IPS-11a (cell line): ENCODE results near the gene ACBD4.
"Not testable (repeated sequence)": the region's sequence is repeated elsewhere in the genome, so short reads cannot be mapped to it uniquely, and the experiment has no call there.

Experiments used
- H3K4me3 ChIP-seq: one replicate; pipeline ENCODE4 v1.5.1; 2013; ENCODE audit warnings: low read depth, low read length, control low read depth

The ACBD4 gene

DNA sequence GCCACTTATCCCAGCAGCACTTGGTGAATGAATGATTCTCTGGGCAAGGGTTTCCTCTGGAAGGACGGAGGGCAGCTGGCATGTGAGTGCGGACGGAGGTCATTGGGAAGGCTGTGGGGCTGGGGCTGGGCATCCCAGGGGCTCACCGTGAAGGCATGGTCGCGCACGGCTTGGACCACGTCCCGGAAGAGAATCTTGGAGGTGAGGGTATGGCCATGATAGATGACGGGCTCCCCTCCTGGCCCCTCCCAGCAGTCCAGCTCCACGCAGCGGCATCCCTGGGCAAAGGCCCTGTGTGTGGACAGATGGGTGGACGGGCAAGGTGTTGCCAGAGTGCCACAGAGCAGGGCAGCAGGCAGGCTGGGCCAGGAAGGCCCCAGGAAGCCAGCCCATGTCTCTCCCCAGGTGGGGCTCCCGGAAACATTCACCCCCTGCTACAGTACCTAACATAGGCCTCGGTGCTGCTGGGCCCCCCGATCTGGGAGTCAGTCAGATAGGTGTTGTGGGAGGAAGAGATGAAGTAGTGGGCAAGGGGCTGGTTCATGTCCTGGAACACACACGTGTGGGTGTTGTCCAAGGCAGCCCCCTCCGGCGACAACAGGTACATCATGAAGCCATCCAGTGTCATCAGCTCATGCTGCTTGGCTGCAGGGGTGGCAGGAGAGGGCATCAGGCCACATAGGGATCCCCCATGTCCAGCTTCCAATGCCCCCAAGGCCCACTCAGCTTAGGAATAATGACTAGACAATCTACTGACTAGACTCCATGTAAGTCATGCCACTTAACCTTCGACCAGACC is 17.4 kb upstream of the ACBD4 start:
- no peak overlapping the region for H3K4me3 ChIP-seq

- H3K4me3 ChIP-seq: no peak overlapping the region
These were observed 16.8 kb upstream of the ACBD4 start for GRCh38 chr17:45118691-45119090.

GRCh38 chr17:45119964-45120363 is 15.5 kb upstream of the ACBD4 start:
- no peak overlapping the region for H3K4me3 ChIP-seq

GRCh38 chr17:45120558-45120957 is 14.9 kb upstream of the ACBD4 start:
- no peak overlapping the region for H3K4me3 ChIP-seq

DNA sequence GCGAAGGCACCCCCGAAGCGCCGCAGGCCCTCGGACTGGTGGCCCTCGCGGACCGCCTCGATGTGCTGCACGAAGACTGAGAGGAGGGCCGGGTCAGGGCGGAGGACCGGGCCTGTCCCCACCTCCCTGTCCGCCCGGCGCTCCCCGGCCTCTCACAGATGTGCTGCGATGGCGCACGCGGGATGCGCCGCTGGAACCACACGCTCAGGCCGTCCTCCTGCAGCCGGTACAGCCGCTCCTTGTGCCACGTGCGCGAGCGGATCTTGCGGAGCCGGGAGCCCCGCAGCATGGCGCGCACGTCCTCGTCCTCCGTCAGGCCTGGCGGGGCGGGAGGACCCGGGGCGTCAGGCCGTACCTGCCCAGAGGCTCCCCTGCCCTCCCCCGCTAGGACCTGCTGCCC is 14.4 kb upstream of the ACBD4 start:
- no peak overlapping the region for H3K4me3 ChIP-seq

- H3K4me3 ChIP-seq: no peak overlapping the region
These were observed 12.3 kb upstream of the ACBD4 start for GRCh38 chr17:45123076-45123770.

DNA sequence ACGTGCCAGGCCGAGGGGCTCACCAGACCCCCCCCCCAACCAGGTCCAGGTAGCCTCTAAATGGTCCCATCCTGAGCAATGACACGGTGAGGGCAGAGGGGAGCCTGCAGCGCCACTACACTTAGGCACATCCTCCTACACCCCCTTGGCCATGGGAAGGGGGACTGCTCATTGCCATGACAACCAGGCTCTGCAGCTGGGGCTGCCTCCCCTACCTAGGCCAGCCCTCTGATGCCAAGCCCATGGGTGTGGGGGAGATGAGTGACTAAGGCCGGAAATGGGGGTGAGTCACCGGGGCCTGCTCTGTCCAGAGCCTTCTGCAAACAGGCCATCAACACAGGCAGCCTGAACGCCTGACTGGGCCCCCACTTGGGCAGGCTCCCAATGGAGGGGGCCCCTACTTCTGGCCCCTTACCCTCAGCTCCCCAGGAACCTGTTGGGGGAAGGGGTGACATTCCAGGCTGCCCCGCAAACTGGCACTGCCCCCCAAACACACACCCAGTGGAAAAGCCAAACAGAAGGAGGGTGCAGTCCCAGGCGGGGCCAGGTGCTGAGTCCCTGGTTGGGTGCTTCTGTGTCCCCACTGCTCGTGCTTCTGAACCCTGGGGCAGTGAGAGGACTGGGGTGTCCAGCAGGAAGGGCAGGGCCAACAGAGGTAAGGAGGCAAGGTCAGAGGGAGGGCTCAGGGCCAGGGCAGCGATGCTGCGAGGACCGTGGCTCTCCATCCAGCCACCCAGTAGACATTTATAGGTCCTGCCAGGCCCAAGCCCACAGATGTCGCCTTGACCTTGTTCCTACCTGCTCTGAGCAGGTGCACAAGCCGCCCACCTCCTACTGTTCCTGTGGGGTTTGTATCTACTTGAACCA is 11.3 kb upstream of the ACBD4 start:
- no peak overlapping the region for H3K4me3 ChIP-seq

GRCh38 chr17:45124797-45125122 is 10.7 kb upstream of the ACBD4 start:
- H3K4me3 ChIP-seq: not testable (repeated sequence)

DNA sequence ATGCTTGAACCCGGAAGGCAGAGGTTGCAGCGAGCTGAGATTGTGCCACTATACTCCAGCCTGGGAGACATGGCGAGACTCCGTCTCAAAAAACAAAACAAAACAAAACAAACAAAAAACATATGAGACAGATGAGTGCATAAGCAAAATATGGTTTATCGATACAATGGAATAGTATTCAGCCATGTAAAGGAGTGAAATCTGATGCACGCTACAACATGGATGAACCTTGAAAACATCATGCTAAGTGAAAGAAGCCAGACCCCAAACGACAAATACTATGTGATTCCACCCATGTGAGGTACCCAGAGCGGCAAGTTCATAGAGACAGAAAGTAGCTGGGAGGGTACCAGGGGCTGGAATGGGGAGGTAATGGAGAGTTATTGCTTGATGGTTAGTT is 10.0 kb upstream of the ACBD4 start:
- H3K4me3 ChIP-seq: no peak overlapping the region

DNA sequence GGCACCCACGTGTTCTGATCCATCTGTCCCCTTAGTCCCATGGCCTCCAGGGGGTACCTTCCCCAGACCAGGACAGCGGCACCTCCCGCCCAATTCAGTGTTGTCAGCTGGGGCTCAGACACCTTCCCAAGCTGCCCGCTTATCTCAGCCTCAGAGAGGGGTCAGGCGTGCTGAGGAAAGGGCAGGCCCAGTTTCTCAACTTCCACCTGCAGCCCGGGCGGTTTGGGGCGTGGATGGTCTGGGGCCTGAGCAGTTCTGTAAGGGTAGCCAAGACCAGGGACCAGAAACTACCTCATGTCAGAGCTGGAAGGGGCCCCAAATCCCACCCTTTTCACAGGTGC is 8.3 kb upstream of the ACBD4 start:
- no peak overlapping the region for H3K4me3 ChIP-seq

DNA sequence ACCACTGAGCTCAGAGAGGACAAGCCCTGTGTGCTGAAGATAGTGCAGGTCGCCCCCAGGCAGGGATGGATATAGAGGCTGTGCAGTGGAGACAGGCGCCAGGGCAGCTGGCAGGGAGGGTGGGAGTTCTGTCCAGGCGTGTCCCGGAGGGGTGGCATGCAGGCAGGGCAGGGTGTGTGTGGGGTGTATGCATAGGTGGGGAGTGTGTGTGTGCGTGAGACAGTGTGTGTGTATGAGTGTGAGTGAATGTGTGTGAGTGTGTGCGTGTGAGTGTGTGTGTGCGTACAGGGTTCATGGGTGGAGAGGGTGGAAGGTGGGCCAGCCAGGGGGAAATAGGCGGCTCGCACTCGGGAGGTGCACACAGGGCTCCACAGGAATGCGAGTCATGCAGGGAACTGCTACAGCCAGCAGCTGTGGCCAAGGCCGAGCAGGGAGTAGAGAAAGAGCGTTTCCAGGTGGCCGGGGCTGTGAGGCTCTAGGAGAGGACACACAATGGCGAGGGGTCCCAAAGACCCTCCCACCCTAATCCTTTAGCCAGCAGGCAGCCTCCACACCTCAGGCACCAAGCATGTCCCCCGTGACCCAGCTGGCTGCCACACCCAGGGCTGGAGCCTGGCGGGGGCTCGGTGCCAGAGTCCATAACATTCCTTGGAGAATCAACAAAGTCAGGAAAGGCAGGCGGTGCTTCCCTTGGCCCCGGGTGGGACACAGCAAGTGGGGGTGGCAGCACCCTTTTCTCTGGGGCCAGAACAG is 7.8 kb upstream of the ACBD4 start:
- H3K4me3 ChIP-seq: no peak overlapping the region

DNA sequence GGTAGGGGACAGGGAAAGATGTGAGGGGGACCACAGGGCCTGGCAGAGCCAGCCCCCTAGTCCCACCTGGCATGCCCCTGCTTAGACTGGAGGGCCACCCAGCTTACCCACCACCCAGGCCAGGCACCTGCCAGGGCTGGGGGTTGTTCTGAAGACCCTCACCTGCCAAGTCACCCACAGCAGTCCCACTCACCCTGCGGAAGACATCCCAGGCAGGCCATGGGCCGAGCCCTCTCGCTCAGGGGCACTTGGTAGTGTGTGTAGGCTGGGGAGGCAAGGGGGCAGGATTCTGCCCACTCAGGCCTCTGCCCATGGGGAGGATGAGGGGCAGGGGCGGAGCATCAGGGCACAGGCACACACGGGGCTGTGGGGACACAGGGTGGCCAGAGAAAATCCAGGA is 7.2 kb upstream of the ACBD4 start:
- no peak overlapping the region for H3K4me3 ChIP-seq

DNA sequence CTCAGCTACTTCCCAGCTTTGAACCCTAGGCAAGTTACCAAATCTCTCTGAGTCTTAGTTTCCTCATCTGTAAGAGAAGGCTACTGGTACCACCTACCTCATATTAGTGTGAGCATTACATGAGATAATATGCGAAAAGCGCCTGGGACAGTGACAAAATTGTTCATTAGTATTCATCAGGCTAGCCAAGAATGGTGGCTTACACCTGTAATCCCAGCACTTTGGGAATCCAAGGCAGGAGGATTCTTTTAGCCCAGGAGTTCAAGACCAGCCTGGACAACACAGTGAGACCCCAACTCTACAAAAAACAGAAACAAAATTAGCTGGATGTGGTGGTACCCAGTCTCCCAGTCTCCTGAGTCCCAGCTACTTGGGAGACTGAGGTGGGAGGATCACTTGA is 6.5 kb upstream of the ACBD4 start:
- no peak overlapping the region for H3K4me3 ChIP-seq

DNA sequence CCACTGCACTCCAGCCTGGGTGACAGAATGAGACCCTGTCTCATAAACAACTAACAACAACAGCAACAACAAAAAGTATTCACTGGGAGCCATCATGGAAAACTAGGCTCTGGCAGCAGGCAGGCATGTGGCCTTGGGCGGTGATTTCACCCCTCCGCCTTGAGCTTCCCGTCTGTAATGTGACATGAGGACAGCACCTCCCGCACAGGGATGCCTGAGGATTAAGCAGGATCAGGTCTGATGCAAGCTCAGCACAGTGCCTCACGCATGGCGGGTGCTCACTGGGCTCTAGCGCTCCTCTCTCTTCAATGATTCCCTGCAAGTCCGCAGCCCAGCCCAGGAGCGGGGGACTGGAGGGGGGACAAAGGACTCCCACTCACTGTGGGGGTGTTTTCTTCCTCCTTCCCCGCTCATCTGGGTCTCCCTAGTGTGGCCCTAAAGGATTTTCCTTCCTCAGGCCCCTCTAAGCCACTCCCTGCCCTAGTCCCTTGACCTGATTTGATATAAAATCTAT is 6.0 kb upstream of the ACBD4 start:
- no peak overlapping the region for H3K4me3 ChIP-seq

DNA sequence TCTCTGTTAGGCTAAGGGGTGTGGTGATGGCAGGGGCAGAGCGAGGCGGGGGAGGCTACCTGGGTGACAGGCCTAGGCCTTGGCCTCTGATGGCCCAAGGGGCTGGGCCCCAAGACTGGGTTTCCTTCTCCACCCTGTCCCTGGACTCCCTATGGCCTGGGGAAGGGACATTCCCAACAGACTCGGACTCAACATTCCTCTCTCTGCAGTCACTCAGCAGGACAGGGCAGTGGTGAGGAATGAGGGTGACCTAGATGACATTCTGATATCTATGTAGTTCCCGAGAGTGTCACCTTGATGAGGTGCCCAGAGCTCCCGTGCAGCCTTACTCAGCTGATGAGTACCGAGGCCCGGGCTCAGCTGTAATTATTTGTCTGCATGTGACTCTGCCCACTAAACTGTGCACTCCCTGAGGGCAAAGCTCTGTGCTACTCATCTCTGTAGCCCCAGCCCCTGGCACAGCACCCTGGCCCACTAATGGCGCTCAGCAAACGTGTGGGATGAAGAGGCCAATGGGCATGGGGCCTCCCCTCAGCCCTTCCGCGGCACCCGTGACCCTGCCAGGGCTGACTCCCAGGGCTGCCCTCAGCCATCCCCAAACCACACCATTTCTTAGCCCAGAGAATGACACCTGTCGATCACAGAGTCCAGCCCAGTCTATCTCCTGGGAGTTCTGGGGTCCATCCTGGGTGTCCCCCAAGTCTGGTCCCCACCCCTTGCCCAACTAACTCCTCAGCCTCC is 5.4 kb upstream of the ACBD4 start:
- no peak overlapping the region for H3K4me3 ChIP-seq

GRCh38 chr17:45130681-45131615 is 4.5 kb upstream of the ACBD4 start:
- H3K4me3 ChIP-seq: no peak overlapping the region

DNA sequence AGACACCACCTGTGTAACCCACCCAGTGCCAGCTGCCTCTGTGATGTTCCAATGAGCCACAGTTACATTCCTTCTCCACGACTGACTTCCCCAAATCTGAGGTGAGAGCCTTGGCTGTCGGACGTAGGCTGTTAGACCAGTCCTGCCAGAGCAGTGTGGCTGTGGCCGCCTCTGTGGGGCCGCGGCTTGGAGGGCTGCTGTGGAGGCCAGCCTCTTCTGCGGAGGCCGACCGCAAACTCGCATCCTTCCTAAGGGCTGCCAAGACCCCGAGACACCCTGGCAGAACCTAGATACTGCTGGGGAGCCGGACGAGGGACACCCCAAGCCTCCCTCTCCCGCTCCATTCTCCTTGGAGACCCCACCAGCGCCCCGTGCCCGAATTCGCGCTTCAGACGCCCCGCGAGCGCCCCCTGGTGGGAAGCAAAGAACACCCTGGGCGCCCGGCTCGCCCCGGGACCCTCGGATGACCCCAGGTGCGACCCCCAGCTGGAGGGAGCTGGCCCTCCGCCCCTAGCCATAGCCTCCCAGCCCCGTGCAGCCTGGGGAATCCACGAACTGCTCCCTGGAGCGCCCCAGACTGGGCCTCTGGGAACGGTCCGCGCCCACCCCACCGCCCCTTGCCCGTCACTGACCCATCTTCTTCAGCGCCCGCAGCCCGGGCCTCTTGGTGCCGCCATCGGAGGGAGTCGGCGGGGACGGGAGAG is 3.7 kb upstream of the ACBD4 start:
- peak overlapping the region; percentile 58 for H3K4me3 ChIP-seq

GRCh38 chr17:45132320-45132571 is 3.2 kb upstream of the ACBD4 start, which contains the start of gene PLCD3:
TSS of gene PLCD3 (minus strand) at chr17:45132515. CDS start at chr17:45132410, 105 bp downstream.
- H3K4me3 ChIP-seq: peak within 1 kb of the TSS; percentile 58
